Activated CD4-positive, alpha-beta memory T cell treated with anti-CD3 and anti-CD28 coated beads for 36 hours (primary cell): Measurements from ENCODE around the gene SLC44A4. TPM values are rescaled to one million over a fixed set of nuclear protein-coding genes. Genes with fewer than 3 reads are reported as not detected.

Experiments used
- CTCF ChIA-PET: fragments of 350-600 bp; sonication (Branson Sonifier 250); formaldehyde crosslinking; loops from one replicate; lab custom pipeline; 2021; ENCODE audit warnings: antibody characterized with exemption, inconsistent platforms; lab: Charles Lee
- POLR2A ChIA-PET: fragments of 350-600 bp; sonication (Branson Sonifier 250); formaldehyde crosslinking; loops from one replicate; lab custom pipeline; 2021; ENCODE audit warnings: antibody characterized with exemption; lab: Charles Lee
- DNase-seq: peaks from one replicate; pipeline ENCODE4 v3.0.0-alpha.2; 2020
- H3K27ac Mint-ChIP-seq: one replicate; pipeline ENCODE4 v1.8.0; 2021; ENCODE audit warnings: mixed read lengths
- H3K27me3 Mint-ChIP-seq: one replicate; pipeline ENCODE4 v1.8.0; 2021; ENCODE audit warnings: mixed read lengths
- H3K36me3 Mint-ChIP-seq: one replicate; pipeline ENCODE4 v1.8.0; 2021; ENCODE audit warnings: mixed read lengths
- H3K4me1 Mint-ChIP-seq: one replicate; pipeline ENCODE4 v1.8.0; 2021; ENCODE audit warnings: low read depth, mixed read lengths
- H3K4me3 Mint-ChIP-seq: one replicate; pipeline ENCODE4 v1.8.0; 2021; ENCODE audit warnings: mild to moderate bottlenecking, mixed read lengths
- H3K9me3 Mint-ChIP-seq: one replicate; pipeline ENCODE4 v1.8.0; 2021; ENCODE audit warnings: mixed read lengths
- intact Hi-C: fragments of 100-400 bp; cut with micrococcal nuclease; formaldehyde crosslinking; loops from one replicate; pipeline ENCODE4 v1.15.1; 2023
- total RNA-seq, 2 experiments: library from RNA; stranded (reverse); gene quantifications; one replicate each; pipeline ENCODE4 v1.2.3, GENCODE V29; 2021

Gene SLC44A4
- total RNA-seq, 2 experiments from 2014 or later, result 0.17 TPM; not detected in 1

GRCh38 chr6:31887173-31888007 lies 8.6 kb upstream of the SLC44A4 start:
- peaks cover 42% of the 10 kb centered on the region for H3K36me3 Mint-ChIP-seq
- H3K27me3 Mint-ChIP-seq, result no peaks in the 10 kb centered on the region
- H3K4me3 Mint-ChIP-seq, result no peak overlapping the region
- H3K4me1 Mint-ChIP-seq, result no peaks in the 10 kb centered on the region
- intact Hi-C loops, result no loop called here
- no peak overlapping the region for H3K27ac Mint-ChIP-seq
- CTCF ChIA-PET, result no interaction called here
- no peaks in the 10 kb centered on the region for H3K9me3 Mint-ChIP-seq
- DNase-seq, result no peak
- POLR2A ChIA-PET, result interaction anchor here (0.5 to 1.1 kb wide), 3 partner anchors 49 to 71 kb away, joined by 3 read pairs; no protein-coding TSS in a partner anchor

- intact Hi-C loops, result no loop called here
- DNase-seq, result no peak
- H3K4me1 Mint-ChIP-seq, result no peaks in the 10 kb centered on the region
- H3K9me3 Mint-ChIP-seq, result no peaks in the 10 kb centered on the region
- no peak overlapping the region for H3K27ac Mint-ChIP-seq
- peaks cover 41% of the 10 kb centered on the region for H3K36me3 Mint-ChIP-seq
- CTCF ChIA-PET, result no interaction called here
- POLR2A ChIA-PET, result no interaction called here
- H3K4me3 Mint-ChIP-seq, result no peak overlapping the region
- H3K27me3 Mint-ChIP-seq, result no peaks in the 10 kb centered on the region
Observed at GRCh38 chr6:31886541-31886991, 7.8 kb upstream of the SLC44A4 start.

- intact Hi-C loops, result no loop called here
- H3K4me3 Mint-ChIP-seq, result no peak overlapping the region
- no peaks in the 10 kb centered on the region for H3K9me3 Mint-ChIP-seq
- H3K27ac Mint-ChIP-seq, result no peak overlapping the region
- H3K4me1 Mint-ChIP-seq, result no peaks in the 10 kb centered on the region
- H3K27me3 Mint-ChIP-seq, result no peaks in the 10 kb centered on the region
- no peak for DNase-seq
- CTCF ChIA-PET, result no interaction called here
- POLR2A ChIA-PET, result no interaction called here
- H3K36me3 Mint-ChIP-seq, result peaks cover 44% of the 10 kb centered on the region
Observed at GRCh38 chr6:31884528-31885035, 5.8 kb upstream of the SLC44A4 start.

- peaks cover 43% of the 10 kb centered on the region for H3K36me3 Mint-ChIP-seq
- ChIA-PET CTCF (no interaction called here), POLR2A (interaction anchor here (0.6 kb wide), 1 partner anchor 39 kb away, joined by 3 read pairs; no protein-coding TSS in a partner anchor)
Observed at GRCh38 chr6:31883676-31884075, 4.9 kb upstream of the SLC44A4 start.

GRCh38 chr6:31882344-31882743 lies 3.5 kb upstream of the SLC44A4 start:
- CTCF ChIA-PET, result interaction anchor here (1.7 kb wide), 1 partner anchor 113 kb away, joined by 4 read pairs; no protein-coding TSS in a partner anchor
- no peaks in the 10 kb centered on the region for H3K9me3 Mint-ChIP-seq

More at GRCh38 chr6:31883676-31884075, 4.9 kb upstream of the SLC44A4 start:
- no peak overlapping the region for H3K4me3 Mint-ChIP-seq
- no peaks in the 10 kb centered on the region for H3K27me3 Mint-ChIP-seq
- H3K9me3 Mint-ChIP-seq, result no peaks in the 10 kb centered on the region
- DNase-seq, result no peak
- no peaks in the 10 kb centered on the region for H3K4me1 Mint-ChIP-seq
- intact Hi-C loops, result no loop called here
- no peak overlapping the region for H3K27ac Mint-ChIP-seq

GRCh38 chr6:31881136-31881859 lies 2.5 kb upstream of the SLC44A4 start:
- CTCF ChIA-PET, result interaction anchor here (1.7 kb wide), 1 partner anchor 112 kb away, joined by 4 read pairs; no protein-coding TSS in a partner anchor
- intact Hi-C loops, result no loop called here
- Mint-ChIP-seq H3K27ac (no peak overlapping the region), H3K9me3 (no peaks in the 10 kb centered on the region), H3K27me3 (no peaks in the 10 kb centered on the region), H3K4me1 (no peaks in the 10 kb centered on the region), H3K36me3 (peaks cover 40% of the 10 kb centered on the region), H3K4me3 (no peak overlapping the region)
- no peak for DNase-seq
- POLR2A ChIA-PET, result no interaction called here

More at GRCh38 chr6:31882344-31882743, 3.5 kb upstream of the SLC44A4 start:
- intact Hi-C loops, result no loop called here
- no peaks in the 10 kb centered on the region for H3K4me1 Mint-ChIP-seq
- H3K27ac Mint-ChIP-seq, result no peak overlapping the region
- POLR2A ChIA-PET, result no interaction called here
- no peak overlapping the region for H3K4me3 Mint-ChIP-seq
- peaks cover 41% of the 10 kb centered on the region for H3K36me3 Mint-ChIP-seq
- H3K27me3 Mint-ChIP-seq, result no peaks in the 10 kb centered on the region
- no peak for DNase-seq

- Mint-ChIP-seq H3K36me3 (peaks cover 35% of the 10 kb centered on the region), H3K4me3 (no peak overlapping the region), H3K27me3 (no peaks in the 10 kb centered on the region), H3K27ac (no peak overlapping the region), H3K4me1 (no peaks in the 10 kb centered on the region), H3K9me3 (no peaks in the 10 kb centered on the region)
- intact Hi-C loops, result no loop called here
- POLR2A ChIA-PET, result no interaction called here
- CTCF ChIA-PET, result no interaction called here
- DNase-seq, result no peak
Observed at GRCh38 chr6:31880616-31881015, 1.8 kb upstream of the SLC44A4 start.

- H3K27me3 Mint-ChIP-seq, result no peaks in the 10 kb centered on the region
- ChIA-PET CTCF (no interaction called here), POLR2A (no interaction called here)
- peaks cover 31% of the 10 kb centered on the region for H3K36me3 Mint-ChIP-seq
- no peak for DNase-seq
- H3K27ac Mint-ChIP-seq, result no peak overlapping the region
- intact Hi-C loops, result no loop called here
- no peak overlapping the region for H3K4me3 Mint-ChIP-seq
- no peaks in the 10 kb centered on the region for H3K4me1 Mint-ChIP-seq
- no peaks in the 10 kb centered on the region for H3K9me3 Mint-ChIP-seq
Observed at GRCh38 chr6:31879901-31880300, 1.1 kb upstream of the SLC44A4 start.

GRCh38 chr6:31879143-31879542 lies 346 bp upstream of the SLC44A4 start:
- no peak overlapping the region for H3K4me3 Mint-ChIP-seq
- intact Hi-C loops, result no loop called here
- H3K4me1 Mint-ChIP-seq, result no peaks in the 10 kb centered on the region
- POLR2A ChIA-PET, result no interaction called here
- H3K36me3 Mint-ChIP-seq, result peaks cover 29% of the 10 kb centered on the region
- no peak for DNase-seq
- no peaks in the 10 kb centered on the region for H3K27me3 Mint-ChIP-seq
- no peaks in the 10 kb centered on the region for H3K9me3 Mint-ChIP-seq
- no peak overlapping the region for H3K27ac Mint-ChIP-seq
- CTCF ChIA-PET, result no interaction called here

- POLR2A ChIA-PET, result no interaction called here
- no peak overlapping the region for H3K27ac Mint-ChIP-seq
- H3K4me1 Mint-ChIP-seq, result no peaks in the 10 kb centered on the region
- no peak for DNase-seq
- H3K9me3 Mint-ChIP-seq, result no peaks in the 10 kb centered on the region
- peaks cover 24% of the 10 kb centered on the region for H3K36me3 Mint-ChIP-seq
- no peak overlapping the region for H3K4me3 Mint-ChIP-seq
- no peaks in the 10 kb centered on the region for H3K27me3 Mint-ChIP-seq
- CTCF ChIA-PET, result no interaction called here
- intact Hi-C loops, result no loop called here
Observed at GRCh38 chr6:31878222-31878621, 575 bp downstream of the SLC44A4 start.

GRCh38 chr6:31877651-31878161 lies 1.1 kb downstream of the SLC44A4 start:
- H3K4me3 Mint-ChIP-seq, result no peak overlapping the region
- H3K36me3 Mint-ChIP-seq, result peaks cover 21% of the 10 kb centered on the region
- no peaks in the 10 kb centered on the region for H3K4me1 Mint-ChIP-seq
- intact Hi-C loops, result no loop called here
- H3K9me3 Mint-ChIP-seq, result no peaks in the 10 kb centered on the region
- ChIA-PET POLR2A (no interaction called here), CTCF (no interaction called here)
- no peak for DNase-seq
- no peaks in the 10 kb centered on the region for H3K27me3 Mint-ChIP-seq
- no peak overlapping the region for H3K27ac Mint-ChIP-seq

- H3K36me3 Mint-ChIP-seq, result peaks cover 17% of the 10 kb centered on the region
- no peak overlapping the region for H3K27ac Mint-ChIP-seq
- H3K9me3 Mint-ChIP-seq, result no peaks in the 10 kb centered on the region
- ChIA-PET POLR2A (no interaction called here), CTCF (no interaction called here)
- intact Hi-C loops, result no loop called here
- H3K27me3 Mint-ChIP-seq, result no peaks in the 10 kb centered on the region
- DNase-seq, result no peak
- no peak overlapping the region for H3K4me3 Mint-ChIP-seq
- H3K4me1 Mint-ChIP-seq, result no peaks in the 10 kb centered on the region
Observed at GRCh38 chr6:31877125-31877650, 1.6 kb downstream of the SLC44A4 start.
